Measurements from ENCODE around the gene RNU2-1.
"Not testable (repeated sequence)": the region's sequence is repeated elsewhere in the genome, so short reads cannot be mapped to it uniquely, and the experiment has no call there.

Gene RNU2-1

GRCh38 chr17:43233877-43234276 is at the start of gene RNU2-1:
TSS of gene RNU2-1 (minus strand) at chr17:43233977.
- ATAC-seq, DNase-seq: not testable (repeated sequence)

GRCh38 chr17:43272914-43273313 is 39.1 kb upstream of the RNU2-1 start:
- peak; percentile 73 for ATAC-seq
- not testable (repeated sequence) for DNase-seq

- DNase-seq: peak; percentile 2
- ATAC-seq: not testable (repeated sequence)
These were observed 38.7 kb upstream of the RNU2-1 start for GRCh38 chr17:43272483-43272882.

- not testable (repeated sequence) for DNase-seq
- peak; percentile 77 for ATAC-seq
These were observed 37.1 kb upstream of the RNU2-1 start for GRCh38 chr17:43270552-43271504.

DNA sequence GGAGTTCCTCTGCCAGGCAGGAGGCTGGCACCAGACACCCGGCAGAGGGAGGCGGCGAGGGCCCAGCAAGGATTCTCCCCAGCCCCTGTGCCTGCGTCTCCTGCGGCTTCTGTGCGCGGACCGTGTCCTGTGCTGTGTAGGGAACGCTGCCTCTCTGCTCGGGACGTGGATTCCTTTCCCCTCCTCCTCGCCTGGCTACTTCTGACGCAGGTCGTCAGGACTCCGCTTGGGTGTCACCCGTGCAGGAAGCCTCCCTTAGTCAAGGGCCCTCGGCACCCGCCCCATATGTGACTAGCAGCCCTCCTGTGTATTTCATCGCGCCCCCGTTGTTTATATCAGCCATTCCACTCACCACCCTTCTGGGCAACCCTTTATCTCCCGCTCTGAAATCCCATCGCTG is 12.7 kb upstream of the RNU2-1 start:
- DNase-seq, ATAC-seq: not testable (repeated sequence)

GRCh38 chr17:43240596-43241352 is 7.0 kb upstream of the RNU2-1 start:
- DNase-seq: not testable (repeated sequence)
- peak; percentile 66 for ATAC-seq

DNA sequence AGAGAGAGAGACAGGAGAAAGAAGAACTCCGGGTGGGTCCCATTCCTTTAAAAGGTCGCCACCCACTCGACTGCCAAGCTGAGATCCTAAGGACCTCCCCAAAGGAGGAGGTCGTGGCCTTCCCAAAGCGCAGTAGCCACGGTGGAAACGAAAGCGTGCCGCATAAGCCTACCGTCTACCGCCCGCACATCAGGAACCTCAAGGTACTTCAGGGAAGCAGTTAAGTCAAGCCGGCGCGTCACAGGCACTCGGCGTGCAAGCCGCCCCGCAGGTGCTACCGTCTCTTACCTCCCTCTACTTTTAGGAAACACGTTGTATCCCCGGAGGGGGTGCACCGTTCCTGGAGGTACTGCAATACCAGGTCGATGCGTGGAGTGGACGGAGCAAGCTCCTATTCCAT is 5.8 kb upstream of the RNU2-1 start:
- peak; percentile 66 for ATAC-seq
- not testable (repeated sequence) for DNase-seq

DNA sequence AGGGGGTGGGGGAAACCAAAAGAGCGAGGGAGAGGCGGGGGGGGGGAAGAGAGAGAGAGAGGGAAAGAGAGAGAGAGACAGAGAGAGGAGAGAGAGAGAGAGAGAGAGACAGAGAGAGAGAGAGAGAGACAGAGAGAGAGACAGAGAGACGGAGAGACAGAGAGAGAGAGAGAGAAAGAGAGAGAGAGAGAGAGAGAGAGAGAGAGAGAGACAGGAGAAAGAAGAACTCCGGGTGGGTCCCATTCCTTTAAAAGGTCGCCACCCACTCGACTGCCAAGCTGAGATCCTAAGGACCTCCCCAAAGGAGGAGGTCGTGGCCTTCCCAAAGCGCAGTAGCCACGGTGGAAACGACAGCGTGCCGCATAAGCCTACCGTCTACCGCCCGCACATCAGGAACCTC is 514 bp downstream of the RNU2-1 start:
- not testable (repeated sequence) for ATAC-seq, DNase-seq

DNA sequence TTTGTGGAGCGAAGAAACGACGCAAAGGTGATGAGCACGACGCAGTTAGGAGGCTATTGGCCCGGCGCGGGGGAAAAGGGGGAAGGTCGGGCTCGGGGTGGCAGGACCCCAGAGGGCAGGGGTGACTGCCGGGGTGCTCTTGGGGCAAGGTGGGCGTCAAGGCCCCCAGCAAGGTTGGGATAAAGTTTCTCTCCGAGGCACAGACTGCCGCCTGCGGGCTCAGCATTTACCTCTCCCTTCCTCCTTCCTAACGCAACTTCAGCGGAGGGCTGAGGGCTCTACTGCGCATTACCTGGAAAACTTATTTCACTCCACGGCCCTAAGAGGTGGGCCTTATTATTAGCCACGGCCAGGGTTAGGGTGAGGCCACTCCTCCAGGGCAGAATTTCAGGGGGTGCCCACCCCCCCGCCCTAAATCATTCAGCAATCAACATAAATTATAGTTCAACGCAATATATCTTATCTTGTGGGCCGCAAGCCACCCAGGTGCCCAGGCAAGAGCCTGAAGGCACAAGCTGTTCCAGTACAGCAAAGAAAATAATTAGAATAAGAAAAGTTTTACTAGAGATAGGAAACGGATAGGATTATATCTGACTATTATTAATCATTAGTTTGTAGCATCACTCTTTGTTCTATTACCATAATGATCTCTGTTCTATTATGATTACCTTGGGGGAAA is 1.6 kb downstream of the RNU2-1 start:
- ATAC-seq: not testable (repeated sequence)
- DNase-seq: peak; percentile 65

DNA sequence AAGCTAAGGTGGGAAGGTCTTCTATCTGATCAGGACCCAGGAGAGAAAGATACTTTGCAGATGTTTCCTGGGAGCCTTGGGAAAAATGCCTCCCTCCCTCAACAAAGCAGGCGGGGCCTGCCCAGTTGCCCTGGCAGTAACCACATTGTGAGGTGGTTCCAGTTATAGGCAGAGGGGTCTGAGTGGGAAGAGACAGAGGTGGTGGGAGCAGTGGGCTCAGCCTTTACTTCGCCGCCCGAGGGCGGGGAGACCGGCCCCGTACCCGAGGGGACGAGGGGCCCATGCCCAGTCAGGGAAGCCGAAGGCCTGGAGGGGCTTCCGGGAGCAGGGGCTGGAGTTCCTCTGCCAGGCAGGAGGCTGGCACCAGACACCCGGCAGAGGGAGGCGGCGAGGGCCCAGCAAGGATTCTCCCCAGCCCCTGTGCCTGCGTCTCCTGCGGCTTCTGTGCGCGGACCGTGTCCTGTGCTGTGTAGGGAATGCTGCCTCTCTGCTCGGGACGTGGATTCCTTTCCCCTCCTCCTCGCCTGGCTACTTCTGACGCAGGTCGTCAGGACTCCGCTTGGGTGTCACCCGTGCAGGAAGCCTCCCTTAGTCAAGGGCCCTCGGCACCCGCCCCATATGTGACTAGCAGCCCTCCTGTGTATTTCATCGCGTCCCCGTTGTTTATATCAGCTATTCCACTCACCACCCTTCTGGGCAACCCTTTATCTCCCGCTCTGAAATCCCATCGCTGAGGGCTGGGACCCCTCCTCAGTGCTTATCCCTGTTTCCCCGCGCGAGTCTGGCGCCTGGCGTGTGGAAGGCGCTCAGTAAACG is 2.4 kb downstream of the RNU2-1 start:
- DNase-seq, ATAC-seq: not testable (repeated sequence)

- DNase-seq, ATAC-seq: not testable (repeated sequence)
These were observed 5.6 kb downstream of the RNU2-1 start, which contains the start of gene CCDC200 for GRCh38 chr17:43228020-43228782. TSS of gene CCDC200 (minus strand) at chr17:43228623. CDS start at chr17:43228554, 69 bp downstream.

- DNase-seq (no peak), ATAC-seq (no peak)
These were observed 7.4 kb downstream of the RNU2-1 start for GRCh38 chr17:43226393-43226792.

GRCh38 chr17:43224146-43224705 is 9.6 kb downstream of the RNU2-1 start:
- ATAC-seq (no peak), DNase-seq (no peak)

GRCh38 chr17:43220511-43221125 is 13.2 kb downstream of the RNU2-1 start:
- DNase-seq (no peak), ATAC-seq (no peak)

DNA sequence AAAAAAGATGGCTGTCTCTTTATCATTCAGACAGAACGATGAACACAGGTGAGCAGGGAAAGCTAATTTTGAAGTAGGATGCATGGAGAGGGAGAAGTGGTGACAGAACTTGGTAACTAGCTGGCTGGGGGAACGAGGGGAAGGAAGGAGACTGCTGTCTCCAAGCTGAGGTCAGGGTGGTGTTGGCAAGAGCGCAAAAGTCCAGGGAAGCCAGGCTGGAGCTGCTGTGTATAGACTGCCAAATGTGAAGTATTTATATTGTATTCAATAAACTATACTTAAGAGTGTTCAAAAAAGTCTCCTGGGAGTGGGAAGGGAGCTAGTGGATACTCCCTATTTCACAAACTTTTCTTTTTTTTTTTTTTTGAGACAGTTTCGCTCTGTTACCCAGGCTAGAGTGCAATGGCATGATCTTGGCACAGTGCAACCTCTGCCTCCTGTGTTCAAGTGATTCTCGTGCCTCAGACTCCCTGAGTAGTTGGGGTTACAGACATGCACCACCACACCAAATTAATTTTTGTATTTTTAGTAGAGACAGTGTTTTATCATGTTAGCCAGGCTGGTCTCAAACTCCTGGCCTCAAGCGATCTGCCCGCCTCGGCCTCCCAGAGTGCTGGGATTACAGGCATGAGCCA is 13.9 kb downstream of the RNU2-1 start:
- ATAC-seq (no peak), DNase-seq (no peak)

DNA sequence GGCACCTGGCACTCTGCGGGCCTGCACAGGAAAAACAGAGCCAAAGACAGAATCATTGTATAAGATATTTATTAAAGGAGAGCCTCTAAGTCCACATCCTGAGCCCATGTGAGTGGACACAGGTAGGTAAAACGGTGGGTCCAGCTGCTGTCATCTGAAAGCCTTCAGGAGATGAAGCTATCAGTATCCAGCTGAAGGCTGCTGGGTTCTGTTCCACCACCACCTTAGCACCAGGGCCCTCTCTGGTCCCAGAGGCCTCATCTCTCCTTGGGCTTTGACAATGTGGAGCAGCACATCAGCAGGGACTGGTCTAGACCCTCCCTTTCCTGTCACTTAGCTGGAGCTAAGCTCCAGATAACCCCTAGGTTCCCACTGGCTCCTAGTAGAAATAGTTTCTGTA is 14.8 kb downstream of the RNU2-1 start:
- ATAC-seq: no peak
- DNase-seq: no peak

GRCh38 chr17:43217614-43218087 is 16.1 kb downstream of the RNU2-1 start:
- DNase-seq: peak; percentile 24

DNA sequence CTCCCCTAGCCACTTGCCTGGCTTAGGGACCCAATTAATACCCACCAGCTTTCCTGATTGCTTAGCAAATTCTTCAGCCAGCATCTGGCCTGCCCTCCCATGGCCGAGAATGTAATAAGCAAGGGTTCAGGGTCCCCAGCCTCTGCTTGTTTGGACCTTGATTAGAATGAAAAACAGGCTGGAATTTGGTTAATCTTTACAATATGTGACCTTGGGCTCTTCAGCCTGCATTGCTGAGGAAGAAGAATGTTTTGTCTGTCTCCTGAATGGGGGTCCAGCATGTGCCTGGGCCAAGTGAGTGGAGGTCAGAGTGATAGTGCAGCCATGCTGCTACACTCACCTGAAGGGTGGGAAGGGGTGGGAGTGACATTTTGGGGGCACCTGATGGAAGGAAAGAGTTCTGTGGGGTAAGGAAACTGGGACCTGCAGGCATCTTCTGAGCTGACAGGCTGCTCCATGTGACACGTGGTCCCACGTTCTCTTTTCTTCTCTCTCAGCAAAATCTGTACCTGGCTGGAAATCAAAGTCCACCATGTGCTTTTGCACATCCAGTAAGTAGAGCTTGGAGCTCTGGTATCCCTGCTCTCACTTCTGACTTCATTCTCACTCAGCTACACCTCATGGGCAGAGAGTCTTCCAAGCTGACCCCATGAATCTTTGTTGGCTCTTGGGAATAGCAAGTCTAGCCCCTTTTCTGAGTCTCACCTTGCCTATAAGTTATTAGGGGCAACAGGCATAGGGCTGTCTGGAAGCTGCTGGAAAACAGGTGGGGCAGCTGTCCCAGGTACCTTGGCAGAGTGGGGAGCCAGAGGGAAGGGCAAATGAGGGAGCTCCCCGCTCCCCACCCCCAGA is 16.8 kb downstream of the RNU2-1 start:
- ATAC-seq (no peak), DNase-seq (no peak)

More at GRCh38 chr17:43217614-43218087, 16.1 kb downstream of the RNU2-1 start:
- peak; percentile 93 for ATAC-seq

Measured in stimulated activated naive CD8-positive, alpha-beta T cell treated with anti-CD3 and anti-CD28 coated beads, Interleukin-15, Interleukin-2, amounts not matched to agents 100 U/mL and 50 U/mL, for 24 hours (primary cell).